Effector memory CD8-positive, alpha-beta T cell (primary cell): ENCODE data around the gene PPP6C.
"Not testable (repeated sequence)": the region's sequence is repeated elsewhere in the genome, so short reads cannot be mapped to it uniquely, and the experiment has no call there.

Experiments used
- ATAC-seq: fragments of 150-1000 bp; cut with Tn5 transposase; replicated peaks from 2 replicates; pipeline ENCODE4 v1.10.0; 2021; ENCODE audit warnings: mild to moderate bottlenecking, moderate library complexity
- DNase-seq, 3 experiments: peaks; one replicate each; pipeline ENCODE4 v3.0.0; 2021
- H3K27ac Mint-ChIP-seq, 2 donors: one replicate each; pipeline ENCODE4 v1.8.0; 2022; ENCODE audit warnings: mild to moderate bottlenecking in 2 of 2, mixed read lengths in 2 of 2, moderate library complexity in 2 of 2
- H3K27me3 Mint-ChIP-seq, 2 donors: one replicate each; pipeline ENCODE4 v1.8.0; 2022; ENCODE audit warnings: mixed read lengths in 2 of 2
- H3K36me3 Mint-ChIP-seq: one replicate; pipeline ENCODE4 v1.8.0; 2022; ENCODE audit warnings: mild to moderate bottlenecking, moderate library complexity, mixed read lengths; ENCODE audit not compliant: insufficient read depth
- H3K4me1 Mint-ChIP-seq, 2 donors: one replicate each; pipeline ENCODE4 v1.8.0; 2022; ENCODE audit warnings: low read depth in 2 of 2, mixed read lengths in 2 of 2
- H3K4me3 Mint-ChIP-seq, 2 donors: one replicate each; pipeline ENCODE4 v1.8.0; 2022; ENCODE audit warnings: mild to moderate bottlenecking in 2 of 2, mixed read lengths in 2 of 2, moderate library complexity in 2 of 2
- H3K9me3 Mint-ChIP-seq, 2 donors: one replicate each; pipeline ENCODE4 v1.8.0; 2022; ENCODE audit warnings: mixed read lengths in 2 of 2

PPP6C gene

GRCh38 chr9:125202846-125203618 lies 13.4 kb upstream of the PPP6C start:
- DNase-seq (no peak), ATAC-seq (no peak)
- Mint-ChIP-seq H3K27ac (no peak overlapping the region), H3K36me3 (peaks cover 35% of the 10 kb centered on the region), H3K4me3 (no peak overlapping the region), H3K9me3 (no peaks in the 10 kb centered on the region), H3K4me1 (peaks cover 15 to 17% of the 10 kb centered on the region in 2 donors), H3K27me3 (no peaks in the 10 kb centered on the region)

GRCh38 chr9:125200216-125201047 lies 10.8 kb upstream of the PPP6C start, which contains the start of gene RABEPK:
Gene RABEPK (plus strand): TSS chr9:125200542. CDS start chr9:125203014, 2,472 bp downstream.
- peak within 1 kb of the TSS; percentile 92 for H3K4me3 Mint-ChIP-seq
- peak within 1 kb of the TSS; percentile 91 to 95 for H3K27ac Mint-ChIP-seq
- ATAC-seq = peak; percentile 96
- no peaks in the 10 kb centered on the region for H3K9me3 Mint-ChIP-seq
- DNase-seq = peak; percentile 86 to 90 (median 87)
- H3K27me3 Mint-ChIP-seq = no peaks in the 10 kb centered on the region
- H3K36me3 Mint-ChIP-seq = peaks cover 25% of the 10 kb centered on the region
- peaks cover 17 to 18% of the 10 kb centered on the region in 2 donors for H3K4me1 Mint-ChIP-seq

GRCh38 chr9:125195591-125195990 lies 6.0 kb upstream of the PPP6C start:
- not testable (repeated sequence) for ATAC-seq, H3K9me3 Mint-ChIP-seq, DNase-seq, H3K27me3 Mint-ChIP-seq
- Mint-ChIP-seq H3K4me1 (peaks cover 11 to 20% of the 10 kb centered on the region in 2 donors), H3K27ac (peak overlapping the region in 1 of 2 donors; percentile 80), H3K4me3 (peak overlapping the region in 1 of 2 donors; percentile 78), H3K36me3 (peaks cover 12% of the 10 kb centered on the region)

GRCh38 chr9:125194466-125194865 lies 4.9 kb upstream of the PPP6C start:
- not testable (repeated sequence) for H3K27me3 Mint-ChIP-seq, DNase-seq, ATAC-seq, H3K9me3 Mint-ChIP-seq
- peak overlapping the region; percentile 77 to 78 for H3K4me3 Mint-ChIP-seq
- H3K4me1 Mint-ChIP-seq = peaks cover 10 to 21% of the 10 kb centered on the region in 2 donors
- peak overlapping the region; percentile 60 to 80 for H3K27ac Mint-ChIP-seq
- H3K36me3 Mint-ChIP-seq = peaks cover 12% of the 10 kb centered on the region

GRCh38 chr9:125190361-125190801 lies 778 bp upstream of the PPP6C start:
- H3K27me3 Mint-ChIP-seq = no peaks in the 10 kb centered on the region
- peaks cover 29 to 31% of the 10 kb centered on the region in 2 donors for H3K4me1 Mint-ChIP-seq
- peaks cover 28% of the 10 kb centered on the region for H3K36me3 Mint-ChIP-seq
- peak overlapping the region; percentile 90 to 94 for H3K27ac Mint-ChIP-seq
- DNase-seq (no peak), ATAC-seq (no peak)
- peak overlapping the region; percentile 95 to 96 for H3K4me3 Mint-ChIP-seq
- no peaks in the 10 kb centered on the region for H3K9me3 Mint-ChIP-seq

GRCh38 chr9:125189011-125189360 lies 617 bp downstream of the PPP6C start:
- Mint-ChIP-seq H3K4me3 (peak overlapping the region; percentile 95 to 96), H3K27me3 (no peaks in the 10 kb centered on the region), H3K36me3 (peaks cover 41% of the 10 kb centered on the region), H3K4me1 (peaks cover 25 to 32% of the 10 kb centered on the region in 2 donors), H3K9me3 (no peaks in the 10 kb centered on the region), H3K27ac (peak overlapping the region; percentile 90 to 94)
- ATAC-seq (peak; percentile 13), DNase-seq (peak in 2 of 3 experiments; percentile 14 to 23)

GRCh38 chr9:125183561-125183960 lies 6.0 kb downstream of the PPP6C start:
- Mint-ChIP-seq H3K4me3 (no peak overlapping the region), H3K9me3 (no peaks in the 10 kb centered on the region), H3K4me1 (peaks cover 42 to 81% of the 10 kb centered on the region in 2 donors), H3K36me3 (peaks cover 35% of the 10 kb centered on the region), H3K27ac (peak overlapping the region in 1 of 2 donors; percentile 2), H3K27me3 (no peaks in the 10 kb centered on the region)
- no peak for ATAC-seq
- DNase-seq = no peak

- peak overlapping the region in 1 of 2 donors; percentile 2 for H3K27ac Mint-ChIP-seq
- no peak overlapping the region for H3K4me3 Mint-ChIP-seq
- no peak for ATAC-seq
- peaks cover 35% of the 10 kb centered on the region for H3K36me3 Mint-ChIP-seq
- no peaks in the 10 kb centered on the region for H3K27me3 Mint-ChIP-seq
- H3K4me1 Mint-ChIP-seq = peaks cover 44 to 82% of the 10 kb centered on the region in 2 donors
- no peaks in the 10 kb centered on the region for H3K9me3 Mint-ChIP-seq
- no peak for DNase-seq
Measured at GRCh38 chr9:125183054-125183453, 6.5 kb downstream of the PPP6C start.

- not testable (repeated sequence) for H3K9me3 Mint-ChIP-seq, H3K4me3 Mint-ChIP-seq, H3K27me3 Mint-ChIP-seq, DNase-seq, ATAC-seq
- peaks cover 39 to 78% of the 10 kb centered on the region in 2 donors for H3K4me1 Mint-ChIP-seq
- H3K36me3 Mint-ChIP-seq = peaks cover 28% of the 10 kb centered on the region
- H3K27ac Mint-ChIP-seq = peak overlapping the region in 1 of 2 donors; percentile 71
Measured at GRCh38 chr9:125181756-125182155, 7.8 kb downstream of the PPP6C start.

GRCh38 chr9:125180876-125181275 lies 8.7 kb downstream of the PPP6C start:
- Mint-ChIP-seq H3K27me3 (no peaks in the 10 kb centered on the region), H3K4me1 (peaks cover 45 to 83% of the 10 kb centered on the region in 2 donors), H3K36me3 (peaks cover 23% of the 10 kb centered on the region), H3K4me3 (no peak overlapping the region), H3K9me3 (no peaks in the 10 kb centered on the region), H3K27ac (peak overlapping the region in 1 of 2 donors; percentile 44)
- DNase-seq = no peak
- no peak for ATAC-seq

GRCh38 chr9:125179776-125180175 lies 9.8 kb downstream of the PPP6C start:
- ATAC-seq, H3K9me3 Mint-ChIP-seq, H3K4me3 Mint-ChIP-seq, DNase-seq, H3K27me3 Mint-ChIP-seq: not testable (repeated sequence)
- H3K36me3 Mint-ChIP-seq = peaks cover 18% of the 10 kb centered on the region
- peak overlapping the region in 1 of 2 donors; percentile 44 for H3K27ac Mint-ChIP-seq
- peaks cover 40 to 78% of the 10 kb centered on the region in 2 donors for H3K4me1 Mint-ChIP-seq

GRCh38 chr9:125177888-125178287 lies 11.7 kb downstream of the PPP6C start:
- H3K9me3 Mint-ChIP-seq = no peaks in the 10 kb centered on the region
- H3K4me1 Mint-ChIP-seq = peaks cover 40 to 75% of the 10 kb centered on the region in 2 donors
- DNase-seq = no peak
- peaks cover 15% of the 10 kb centered on the region for H3K36me3 Mint-ChIP-seq
- ATAC-seq = no peak
- H3K27ac Mint-ChIP-seq = peak overlapping the region; percentile 59 to 76
- H3K27me3 Mint-ChIP-seq = no peaks in the 10 kb centered on the region
- no peak overlapping the region for H3K4me3 Mint-ChIP-seq

- Mint-ChIP-seq H3K27me3 (no peaks in the 10 kb centered on the region), H3K27ac (no peak overlapping the region), H3K4me1 (peaks cover 39 to 75% of the 10 kb centered on the region in 2 donors), H3K9me3 (no peaks in the 10 kb centered on the region), H3K4me3 (no peak overlapping the region), H3K36me3 (peaks cover 18% of the 10 kb centered on the region)
- no peak for DNase-seq
- no peak for ATAC-seq
Measured at GRCh38 chr9:125176636-125177035, 13.0 kb downstream of the PPP6C start.
